Liver (tissue), 9 donors: ENCODE data around the gene ELAC1. TPM values are rescaled to one million over a fixed set of nuclear protein-coding genes. Genes with fewer than 3 reads are reported as not detected.

Experiments
- DNase-seq: peaks from one replicate; pipeline ENCODE4 v3.0.0-alpha.2; 2017; ENCODE audit warnings: low spot score
- H3K27ac ChIP-seq, 2 donors: one replicate each; pipeline ENCODE4 v1.7.0; 2013; ENCODE audit warnings: inconsistent platforms in 2 of 2, low read length in 2 of 2, control low read depth in 1 of 2, low read depth in 1 of 2, mild to moderate bottlenecking in 1 of 2
- H3K27me3 ChIP-seq, 4 donors: one replicate each; pipeline versions ENCODE4 v1.6.1 to v1.7.0; 2013; ENCODE audit warnings: low read length in 3 of 4, inconsistent platforms in 1 of 4, mild to moderate bottlenecking in 1 of 4, moderate library complexity in 1 of 4; ENCODE audit not compliant: control insufficient read depth in 4 of 4, insufficient read depth in 4 of 4
- H3K36me3 ChIP-seq, 4 donors: one replicate each; pipeline versions ENCODE4 v1.6.1 to v1.7.0; 2013; ENCODE audit warnings: low read length in 3 of 4, mild to moderate bottlenecking in 3 of 4, low read depth in 1 of 4, moderate library complexity in 1 of 4; ENCODE audit not compliant: control insufficient read depth in 4 of 4, insufficient read depth in 3 of 4
- H3K4me1 ChIP-seq, 4 donors: one replicate each; pipeline versions ENCODE4 v1.6.1 to v1.7.0; 2013; ENCODE audit warnings: low read length in 3 of 4, mild to moderate bottlenecking in 3 of 4, moderate library complexity in 1 of 4; ENCODE audit not compliant: control insufficient read depth in 4 of 4, insufficient read depth in 4 of 4
- H3K4me3 ChIP-seq, 3 donors: one replicate each; pipeline versions ENCODE4 v1.6.1 to v1.7.0; 2013; ENCODE audit warnings: low read length in 3 of 3, control low read depth in 1 of 3, low read depth in 1 of 3, mild to moderate bottlenecking in 1 of 3
- H3K9ac ChIP-seq, 2 donors: one replicate each; pipeline ENCODE4 v1.7.0; 2013; ENCODE audit warnings: low read length in 2 of 2, mild to moderate bottlenecking in 2 of 2, moderate library complexity in 2 of 2, control low read depth in 1 of 2, low read depth in 1 of 2
- H3K9me3 ChIP-seq, 4 donors: one replicate each; pipeline versions ENCODE4 v1.6.1 to v1.7.0; 2013; ENCODE audit warnings: low read length in 3 of 4; ENCODE audit not compliant: control insufficient read depth in 4 of 4
- CTCF ChIP-seq: fragments of 150-350 bp; IDR thresholded peaks from 2 replicates; pipeline ENCODE4 v1.5.1; 2017; ENCODE audit warnings: improper control_type of control experiment, low read depth, low read length; ENCODE audit not compliant: missing input control
- EGR1 ChIP-seq, 2 donors: IDR thresholded peaks; 2 replicates each; pipeline ENCODE4 v1.6.1; 2016 to 2018; ENCODE audit warnings: antibody characterized with exemption in 2 of 2, low read depth in 2 of 2
- FOXA1 ChIP-seq: IDR thresholded peaks from 2 replicates; pipeline ENCODE4 v1.6.1; 2016; ENCODE audit warnings: antibody characterized with exemption
- FOXA2 ChIP-seq: IDR thresholded peaks from 2 replicates; pipeline ENCODE4 v1.6.1; 2016; ENCODE audit warnings: antibody characterized with exemption
- GABPA ChIP-seq, 2 donors: IDR thresholded peaks in 1 of 2; conservative IDR thresholded peaks in 1 of 2; 2 replicates each; pipeline ENCODE4 v1.6.1; 2016; ENCODE audit warnings: antibody characterized with exemption in 2 of 2, mild to moderate bottlenecking in 1 of 2, moderate library complexity in 1 of 2
- HNF4A ChIP-seq, 2 donors: conservative IDR thresholded peaks; 2 replicates each; pipeline ENCODE4 v1.6.1; 2016; ENCODE audit warnings: antibody characterized with exemption in 2 of 2, mild to moderate bottlenecking in 2 of 2
- HNF4G ChIP-seq: IDR thresholded peaks from 2 replicates; pipeline ENCODE4 v1.6.1; 2016; ENCODE audit warnings: antibody characterized with exemption
- JUND ChIP-seq, 2 donors: IDR thresholded peaks; 2 replicates each; pipeline ENCODE4 v1.6.1; 2016; ENCODE audit warnings: antibody characterized with exemption in 2 of 2
- NR2F2 ChIP-seq: IDR thresholded peaks from 2 replicates; pipeline ENCODE4 v1.6.1; 2016; ENCODE audit warnings: antibody characterized with exemption
- RAD21 ChIP-seq, 2 donors: IDR thresholded peaks; 2 replicates each; pipeline ENCODE4 v1.6.1; 2016; ENCODE audit warnings: antibody characterized with exemption in 2 of 2, mild to moderate bottlenecking in 2 of 2
- REST ChIP-seq: IDR thresholded peaks from 2 replicates; pipeline ENCODE4 v1.6.1; 2016; ENCODE audit warnings: antibody characterized with exemption, mild to moderate bottlenecking
- RXRA ChIP-seq, 2 donors: IDR thresholded peaks; 2 replicates each; pipeline ENCODE4 v1.6.1; 2017 to 2018; ENCODE audit warnings: antibody characterized with exemption in 2 of 2, mild to moderate bottlenecking in 1 of 2
- SP1 ChIP-seq: IDR thresholded peaks from 2 replicates; pipeline ENCODE4 v1.6.1; 2018; ENCODE audit warnings: antibody characterized with exemption, mild to moderate bottlenecking
- TAF1 ChIP-seq: conservative IDR thresholded peaks from 2 replicates; pipeline ENCODE4 v1.6.1; 2016; ENCODE audit warnings: antibody characterized with exemption, mild to moderate bottlenecking
- YY1 ChIP-seq: IDR thresholded peaks from 2 replicates; pipeline ENCODE4 v1.6.1; 2016; ENCODE audit warnings: antibody characterized with exemption, mild to moderate bottlenecking
- ZBTB33 ChIP-seq: IDR thresholded peaks from 2 replicates; pipeline ENCODE4 v1.6.1; 2016; ENCODE audit warnings: antibody characterized with exemption
- WGBS: extraction: QIAGEN DNeasy Blood & Tissue Kit; methylation state at CpG from one replicate; pipeline ENCODE4 v1.1.7; 2013; 5-methylcytosine and 5-hydroxymethylcytosine counted together
- polyA plus RNA-seq, 2 donors: library from polyadenylated mRNA; stranded (reverse) in 1 of 2; unstranded in 1 of 2; fragments of 200-250 nt in 1 of 2; fragments of >200 nt in 1 of 2; fragmentation: Nextera tagmentation in 1 of 2; extraction: Ambion mirVana in 1 of 2; gene quantifications; one replicate each; pipeline versions ENCODE4 v1.2.1 to v1.2.3, GENCODE V29; 2013 to 2015
- total RNA-seq, 2 donors: library from RNA; depleted of rRNA; stranded (reverse); fragments of >200 nt; gene quantifications; one replicate each; pipeline ENCODE4 v1.2.3, GENCODE V29; 2014
- TF ChIP-seq, protein P1 (sequence below): IDR thresholded peaks from 2 replicates; pipeline ENCODE4 v1.6.1; 2016; ENCODE audit warnings: antibody characterized with exemption
- TF ChIP-seq, protein P2 (sequence below): IDR thresholded peaks from 2 replicates; pipeline ENCODE4 v1.6.1; 2016; ENCODE audit warnings: antibody characterized with exemption
- donor health status: healthy.
- donor health status: healthy.
- donor health status: healthy.
- donor health status: healthy.
- donor health status: healthy.

Gene ELAC1
- total and polyA plus RNA-seq, 4 donors: 4.9 to 10.2 (median 7.0) TPM

DNA sequence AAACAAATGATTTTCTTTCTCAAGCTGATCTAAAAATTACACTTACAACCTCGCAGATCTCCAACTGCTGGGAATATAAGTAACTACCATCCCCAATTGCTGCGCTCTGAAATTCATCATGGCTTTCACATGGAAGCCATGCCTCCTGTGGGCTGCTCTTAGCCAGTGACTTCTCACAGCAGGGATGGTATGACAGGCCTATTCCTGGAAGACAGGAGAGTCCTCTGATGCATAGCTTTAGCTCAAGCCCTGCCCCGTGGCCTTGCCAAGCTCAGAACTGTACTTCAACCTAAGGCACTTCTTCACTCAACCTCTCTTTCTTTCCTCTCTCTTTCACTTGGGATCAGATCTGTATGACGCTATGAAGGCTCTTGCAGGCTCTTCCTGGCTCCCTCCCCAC is 12.6 kb upstream of the ELAC1 start:
- WGBS: 95% methylated on average over 4 of the region's 4 CpGs
- TF ChIP-seq JUND (IDR thresholded peaks at IDR 0.05) (no peak), RXRA (IDR thresholded peaks at IDR 0.05) (no peak), CTCF (no peak), TAF1 (no peak), HNF4G (no peak), ZBTB33 (no peak), REST (no peak), GABPA (IDR thresholded peaks at IDR 0.05 in 1 of 2, conservative IDR thresholded peaks at IDR 0.05 in 1 of 2) (no peak), FOXA1 (no peak), RAD21 (IDR thresholded peaks at IDR 0.05) (no peak), YY1 (no peak), HNF4A (conservative IDR thresholded peaks at IDR 0.05) (no peak), FOXA2 (no peak), NR2F2 (no peak)
- TF ChIP-seq, protein P1, sequence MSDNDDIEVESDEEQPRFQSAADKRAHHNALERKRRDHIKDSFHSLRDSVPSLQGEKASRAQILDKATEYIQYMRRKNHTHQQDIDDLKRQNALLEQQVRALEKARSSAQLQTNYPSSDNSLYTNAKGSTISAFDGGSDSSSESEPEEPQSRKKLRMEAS: no peak
- TF ChIP-seq, protein P2, sequence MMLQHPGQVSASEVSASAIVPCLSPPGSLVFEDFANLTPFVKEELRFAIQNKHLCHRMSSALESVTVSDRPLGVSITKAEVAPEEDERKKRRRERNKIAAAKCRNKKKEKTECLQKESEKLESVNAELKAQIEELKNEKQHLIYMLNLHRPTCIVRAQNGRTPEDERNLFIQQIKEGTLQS: no peak
- H3K27ac ChIP-seq: no peak overlapping the region
- H3K4me1 ChIP-seq: no peaks in the 10 kb centered on the region
- no peak overlapping the region for H3K4me3 ChIP-seq
- no peaks in the 10 kb centered on the region for H3K36me3 ChIP-seq
- H3K9me3 ChIP-seq: no peaks in the 10 kb centered on the region
- no peak for DNase-seq
- no peak overlapping the region for H3K9ac ChIP-seq
- no peaks in the 10 kb centered on the region for H3K27me3 ChIP-seq

DNA sequence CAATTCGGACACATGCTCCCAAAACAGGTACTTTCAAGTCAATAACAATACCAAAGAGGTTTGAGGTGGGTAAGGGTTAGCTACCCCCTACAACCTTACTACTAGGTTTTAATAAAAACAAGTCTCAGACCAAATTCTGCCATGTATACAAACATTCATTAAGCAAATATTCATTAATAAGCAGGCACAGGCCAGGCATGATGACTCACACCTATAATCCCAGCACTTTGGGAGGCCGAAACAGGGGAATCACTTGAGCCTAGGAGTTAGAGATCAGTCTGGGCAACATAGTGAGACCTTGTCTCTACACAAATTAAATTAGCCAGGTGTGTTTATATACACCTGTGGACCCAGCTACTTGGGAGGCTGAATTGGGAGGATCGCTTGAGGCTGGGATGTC is 11.7 kb upstream of the ELAC1 start:
- no peaks in the 10 kb centered on the region for H3K36me3 ChIP-seq
- no peak overlapping the region for H3K27ac ChIP-seq
- H3K27me3 ChIP-seq: no peaks in the 10 kb centered on the region
- no peak overlapping the region for H3K9ac ChIP-seq
- no peaks in the 10 kb centered on the region for H3K9me3 ChIP-seq
- DNase-seq: no peak
- no peaks in the 10 kb centered on the region for H3K4me1 ChIP-seq
- WGBS: 97% methylated on average over 3 of the region's 3 CpGs
- H3K4me3 ChIP-seq: no peak overlapping the region
- no peak for TF ChIP-seq YY1
- no peak for TF ChIP-seq GABPA (IDR thresholded peaks at IDR 0.05 in 1 of 2, conservative IDR thresholded peaks at IDR 0.05 in 1 of 2)
- TF ChIP-seq SP1: no peak
- TF ChIP-seq ZBTB33: no peak
- no peak for TF ChIP-seq TAF1
- TF ChIP-seq HNF4A (conservative IDR thresholded peaks at IDR 0.05): no peak
- TF ChIP-seq NR2F2: no peak
- no peak for TF ChIP-seq FOXA1
- TF ChIP-seq, protein P1: no peak
- no peak for TF ChIP-seq EGR1 (IDR thresholded peaks at IDR 0.05; ENCODE audit: low read depth in 2 of 2)
- TF ChIP-seq RXRA (IDR thresholded peaks at IDR 0.05): no peak
- no peak for TF ChIP-seq FOXA2
- no peak for TF ChIP-seq REST
